Natural killer cell (primary cell): ENCODE results near the gene ICOSLG. TPM values are rescaled to one million over a fixed set of nuclear protein-coding genes. Genes with fewer than 3 reads are reported as not detected.
"Not testable (repeated sequence)": the region's sequence is repeated elsewhere in the genome, so short reads cannot be mapped to it uniquely, and the experiment has no call there.

Experiments used
- ATAC-seq, 3 donors: fragments of 150-1000 bp in 2 of 3; fragments of 200-7000 bp in 1 of 3; cut with Tn5 transposase; 1 replicate in 1 of 3; 2 replicates in 2 of 3; pipeline ENCODE4 v1.10.0; 2021; ENCODE audit warnings: mild to moderate bottlenecking in 2 of 3, moderate library complexity in 2 of 3
- DNase-seq, 2 donors: peaks; one replicate each; pipeline versions ENCODE4 v3.0.0 to v3.0.0-alpha.2; 2013 to 2021; ENCODE audit warnings: mixed read lengths in 1 of 2
- H3K27ac ChIP-seq: one replicate; pipeline ENCODE4 v1.5.1; 2013; ENCODE audit warnings: mild to moderate bottlenecking, low read length
- H3K27me3 ChIP-seq: one replicate; pipeline ENCODE4 v1.6.1; 2013; ENCODE audit warnings: low read length; ENCODE audit not compliant: control insufficient read depth, insufficient read depth
- H3K36me3 ChIP-seq: one replicate; pipeline ENCODE4 v1.6.1; 2013; ENCODE audit warnings: low read length; ENCODE audit not compliant: control insufficient read depth, insufficient read depth
- H3K4me1 ChIP-seq: one replicate; pipeline ENCODE4 v1.6.1; 2013; ENCODE audit warnings: low read length; ENCODE audit not compliant: control insufficient read depth, insufficient read depth
- H3K4me3 ChIP-seq: one replicate; pipeline ENCODE4 v1.5.1; 2013; ENCODE audit warnings: low read length
- H3K9me3 ChIP-seq: one replicate; pipeline ENCODE4 v1.6.1; 2013; ENCODE audit warnings: low read length; ENCODE audit not compliant: control insufficient read depth, insufficient read depth
- H3K27ac Mint-ChIP-seq, 2 donors: one replicate each; pipeline ENCODE4 v1.8.0; 2022; ENCODE audit warnings: mild to moderate bottlenecking in 2 of 2, mixed read lengths in 2 of 2, moderate library complexity in 1 of 2
- H3K27me3 Mint-ChIP-seq, 2 donors: one replicate each; pipeline ENCODE4 v1.8.0; 2022; ENCODE audit warnings: low read depth in 2 of 2, mixed read lengths in 2 of 2
- H3K36me3 Mint-ChIP-seq: one replicate; pipeline ENCODE4 v1.8.0; 2022; ENCODE audit warnings: mixed read lengths
- H3K4me1 Mint-ChIP-seq, 2 donors: one replicate each; pipeline ENCODE4 v1.8.0; 2022; ENCODE audit warnings: mixed read lengths in 2 of 2
- H3K4me3 Mint-ChIP-seq: one replicate; pipeline ENCODE4 v1.8.0; 2022; ENCODE audit warnings: mild to moderate bottlenecking, moderate library complexity, mixed read lengths
- H3K9me3 Mint-ChIP-seq, 2 donors: one replicate each; pipeline ENCODE4 v1.8.0; 2022; ENCODE audit warnings: mixed read lengths in 2 of 2
- CTCF ChIP-seq: fragments of 200-600 bp; IDR thresholded peaks from one replicate; pipeline ENCODE4 v1.8.0; 2022; ENCODE audit warnings: antibody characterized with exemption
- WGBS: methylation state at CpG from one replicate; pipeline ENCODE4 v1.1.7; 2013; ENCODE audit warnings: missing lambda C conversion rate; ENCODE audit not compliant: insufficient coverage; 5-methylcytosine and 5-hydroxymethylcytosine counted together
- intact Hi-C: fragments of 100-400 bp; cut with micrococcal nuclease; formaldehyde crosslinking; loops from one replicate; pipeline ENCODE4 v1.14.2; 2022
- total RNA-seq, 4 donors: library from RNA; stranded (reverse); fragments of 120-200 nt in 1 of 4; gene quantifications; one replicate each; pipeline versions ENCODE4 v1.2.3 to v1.2.4, GENCODE V29; 2013 to 2022

ICOSLG gene
- total RNA-seq, 3 donors from 2014 or later (not counting 1 experiment from before 2014, with no cell fraction given): 1.7 to 4.5 (median 2.9) TPM

GRCh38 chr21:44199448-44199847, 41.3 kb downstream of the ICOSLG start:
- Mint-ChIP-seq H3K36me3 (no peaks in the 10 kb centered on the region), H3K4me1 (no peaks in the 10 kb centered on the region), H3K9me3 (no peaks in the 10 kb centered on the region), H3K27ac (no peak overlapping the region), H3K27me3 (no peaks in the 10 kb centered on the region), H3K4me3 (no peak overlapping the region)
- no peak for ATAC-seq
- Histone ChIP-seq H3K9me3 (no peaks in the 10 kb centered on the region), H3K4me3 (no peak overlapping the region), H3K27ac (no peak overlapping the region), H3K36me3 (no peaks in the 10 kb centered on the region), H3K4me1 (peaks cover 3% of the 10 kb centered on the region), H3K27me3 (no peaks in the 10 kb centered on the region)
- WGBS: 81% methylated on average over 10 of the region's 15 CpGs
- intact Hi-C loops: no loop called here
- DNase-seq: no peak
- TF ChIP-seq CTCF: no peak

GRCh38 chr21:44197156-44197516, 43.6 kb downstream of the ICOSLG start:
- H3K36me3 ChIP-seq, DNase-seq, H3K27me3 Mint-ChIP-seq, H3K27ac ChIP-seq, H3K27me3 ChIP-seq, H3K4me1 Mint-ChIP-seq, H3K27ac Mint-ChIP-seq, H3K9me3 Mint-ChIP-seq, H3K4me3 ChIP-seq, H3K4me3 Mint-ChIP-seq, intact Hi-C loops, H3K36me3 Mint-ChIP-seq, H3K9me3 ChIP-seq, ATAC-seq, H3K4me1 ChIP-seq: not testable (repeated sequence)
- WGBS: 98% methylated on average over 11 of the region's 21 CpGs

- H3K27me3 Mint-ChIP-seq, H3K4me3 ChIP-seq, H3K4me1 ChIP-seq, H3K9me3 ChIP-seq, H3K9me3 Mint-ChIP-seq, H3K27me3 ChIP-seq, intact Hi-C loops, H3K36me3 ChIP-seq, H3K27ac Mint-ChIP-seq, H3K4me1 Mint-ChIP-seq, H3K36me3 Mint-ChIP-seq, H3K4me3 Mint-ChIP-seq: not testable (repeated sequence)
- WGBS: 3% methylated on average over 10 of the region's 22 CpGs
- peak in 2 of 3 donors; percentile 87 to 98 for ATAC-seq
- peak overlapping the region; percentile 61 for H3K27ac ChIP-seq
- DNase-seq: peak in 1 of 2 donors; percentile 76
Measured at GRCh38 chr21:44196212-44197155, 44.3 kb downstream of the ICOSLG start.

- H3K4me1 Mint-ChIP-seq: not testable (repeated sequence)
Measured at GRCh38 chr21:44194888-44195287, 45.9 kb downstream of the ICOSLG start.

GRCh38 chr21:44194451-44194850, 46.3 kb downstream of the ICOSLG start:
- H3K27me3 ChIP-seq, intact Hi-C loops, DNase-seq, H3K4me1 Mint-ChIP-seq, H3K9me3 ChIP-seq, H3K4me3 ChIP-seq, H3K27me3 Mint-ChIP-seq, ATAC-seq, H3K27ac Mint-ChIP-seq, H3K36me3 ChIP-seq, H3K4me1 ChIP-seq, H3K27ac ChIP-seq, H3K4me3 Mint-ChIP-seq, H3K36me3 Mint-ChIP-seq, H3K9me3 Mint-ChIP-seq: not testable (repeated sequence)
- no CpG with 5 or more reads among the region's 9 CpGs for WGBS

More at GRCh38 chr21:44194888-44195287, 45.9 kb downstream of the ICOSLG start:
- DNase-seq, H3K4me3 ChIP-seq, H3K27me3 ChIP-seq, intact Hi-C loops, ATAC-seq, H3K4me3 Mint-ChIP-seq, H3K27me3 Mint-ChIP-seq, H3K9me3 ChIP-seq, H3K36me3 ChIP-seq, H3K36me3 Mint-ChIP-seq, H3K27ac Mint-ChIP-seq, H3K9me3 Mint-ChIP-seq, H3K27ac ChIP-seq, H3K4me1 ChIP-seq: not testable (repeated sequence)
- 80% methylated on average over 1 of the region's 9 CpGs for WGBS

GRCh38 chr21:44193108-44193507, 47.6 kb downstream of the ICOSLG start:
- intact Hi-C loops, H3K27me3 Mint-ChIP-seq, H3K27me3 ChIP-seq, H3K27ac ChIP-seq, H3K9me3 Mint-ChIP-seq, H3K4me1 Mint-ChIP-seq, H3K9me3 ChIP-seq, H3K4me1 ChIP-seq, H3K27ac Mint-ChIP-seq, ATAC-seq, H3K4me3 Mint-ChIP-seq, H3K4me3 ChIP-seq, DNase-seq, H3K36me3 Mint-ChIP-seq, H3K36me3 ChIP-seq: not testable (repeated sequence)
- no CpG with 5 or more reads among the region's 5 CpGs for WGBS

GRCh38 chr21:44190349-44191271, 50.1 kb downstream of the ICOSLG start:
- ATAC-seq, intact Hi-C loops: not testable (repeated sequence)
- WGBS: 92% methylated on average over 5 of the region's 12 CpGs

More at GRCh38 chr21:44190349-44191271, 50.1 kb downstream of the ICOSLG start:
- H3K4me1 Mint-ChIP-seq, H3K27ac ChIP-seq, H3K36me3 Mint-ChIP-seq, H3K27me3 ChIP-seq, H3K27me3 Mint-ChIP-seq, H3K4me3 Mint-ChIP-seq, H3K27ac Mint-ChIP-seq, H3K9me3 Mint-ChIP-seq, H3K4me3 ChIP-seq, H3K36me3 ChIP-seq, DNase-seq, H3K4me1 ChIP-seq, H3K9me3 ChIP-seq: not testable (repeated sequence)
